Measurements from ENCODE around the gene MYO3A.

DNA sequence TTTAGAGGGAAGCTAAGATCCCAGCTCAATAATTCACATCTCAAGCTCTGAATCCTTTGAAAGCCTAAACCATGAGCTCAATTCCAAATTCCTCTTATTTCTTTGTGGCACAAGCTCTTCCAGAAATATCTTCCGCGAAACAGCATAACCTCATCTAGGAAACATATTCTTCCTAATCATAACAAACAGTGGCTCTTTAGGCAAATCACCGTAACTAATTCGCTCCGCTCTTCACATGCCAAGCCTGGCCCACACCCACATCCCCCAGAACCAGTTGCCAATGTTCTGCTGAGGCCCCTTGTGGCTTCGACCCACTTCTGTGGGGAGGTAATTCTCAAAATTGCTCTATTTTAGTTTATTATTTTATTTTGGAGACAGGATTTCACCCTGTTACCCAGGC lies 301.7 kb downstream of the MYO3A start:
- TF ChIP-seq CTCF (conservative IDR thresholded peaks at IDR 0.05), result no peak
- TF ChIP-seq EZH2 (IDR thresholded peaks at IDR 0.05; ENCODE audit: low read depth), result no peak

Data from PC-9 (cell line).